ENCODE measurements around the gene B4GALNT2.
"Not testable (repeated sequence)": the region's sequence is repeated elsewhere in the genome, so short reads cannot be mapped to it uniquely, and the experiment has no call there.

The B4GALNT2 gene

DNA sequence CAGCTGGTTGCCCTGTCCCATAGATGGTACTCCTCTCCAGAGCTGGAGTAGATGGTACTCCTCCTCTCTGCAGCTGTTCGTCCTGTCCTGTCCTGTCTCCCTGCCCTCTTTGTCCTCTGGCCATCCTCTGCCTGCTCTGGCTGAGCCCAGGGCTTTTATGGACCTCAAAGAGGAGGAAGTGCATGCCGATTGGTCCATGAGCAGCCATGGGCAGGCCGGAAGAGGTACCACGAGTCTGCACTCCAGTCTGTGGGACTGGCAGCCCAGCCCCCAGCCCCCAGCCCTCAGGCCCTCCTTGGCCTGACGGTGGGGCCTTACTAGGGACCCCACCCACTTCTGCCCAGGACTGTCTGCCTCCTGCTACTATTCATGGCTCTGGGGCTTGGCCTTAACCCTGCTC lies 50.8 kb downstream of the B4GALNT2 start:
- no peak for DNase-seq

- DNase-seq: no peak
Measured at GRCh38 chr17:49183801-49184200, 51.2 kb downstream of the B4GALNT2 start.

DNA sequence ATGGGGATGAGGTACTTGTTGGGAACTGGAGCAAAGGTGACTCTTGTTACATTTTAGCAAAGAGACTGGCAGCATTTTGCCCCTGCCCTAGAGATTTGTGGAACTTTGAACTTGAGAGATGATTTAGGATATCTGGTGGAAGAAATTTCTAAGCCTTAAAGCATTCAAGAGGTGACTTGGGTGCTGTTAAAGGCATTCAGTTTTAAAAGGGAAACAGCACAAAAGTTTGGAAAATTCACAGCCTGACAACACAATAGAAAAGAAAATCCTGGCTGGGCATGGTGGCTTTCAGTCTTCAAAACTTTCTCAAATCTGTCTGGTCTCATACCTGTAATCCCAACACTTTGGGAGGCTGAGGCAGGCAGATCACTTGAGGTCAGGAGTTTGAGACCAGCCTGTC lies 52.0 kb downstream of the B4GALNT2 start:
- DNase-seq: not testable (repeated sequence)

GRCh38 chr17:49185381-49185780 lies 52.8 kb downstream of the B4GALNT2 start:
- DNase-seq: not testable (repeated sequence)

DNA sequence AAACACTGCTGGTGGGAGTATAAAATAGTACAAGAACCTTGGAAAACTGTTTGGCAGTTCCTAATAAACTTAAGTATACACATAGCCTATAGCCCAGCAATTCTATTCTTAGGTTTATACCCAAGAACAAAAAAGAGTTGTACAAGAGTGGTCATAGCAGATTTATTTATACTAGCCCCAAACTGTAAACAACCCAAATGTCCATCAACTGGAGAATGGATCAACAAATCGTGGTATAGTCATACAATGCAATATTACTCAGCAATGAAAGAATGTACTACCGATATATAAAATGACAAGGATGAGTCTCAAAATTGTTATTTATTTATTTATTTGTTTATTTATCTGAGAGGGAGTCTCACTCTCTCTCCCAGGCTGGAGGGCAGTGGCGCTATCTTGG lies 54.7 kb downstream of the B4GALNT2 start:
- no peak for DNase-seq

GRCh38 chr17:49190932-49191331 lies 58.4 kb downstream of the B4GALNT2 start:
- no peak for DNase-seq

GRCh38 chr17:49191409-49191916 lies 58.9 kb downstream of the B4GALNT2 start:
- DNase-seq: no peak

DNA sequence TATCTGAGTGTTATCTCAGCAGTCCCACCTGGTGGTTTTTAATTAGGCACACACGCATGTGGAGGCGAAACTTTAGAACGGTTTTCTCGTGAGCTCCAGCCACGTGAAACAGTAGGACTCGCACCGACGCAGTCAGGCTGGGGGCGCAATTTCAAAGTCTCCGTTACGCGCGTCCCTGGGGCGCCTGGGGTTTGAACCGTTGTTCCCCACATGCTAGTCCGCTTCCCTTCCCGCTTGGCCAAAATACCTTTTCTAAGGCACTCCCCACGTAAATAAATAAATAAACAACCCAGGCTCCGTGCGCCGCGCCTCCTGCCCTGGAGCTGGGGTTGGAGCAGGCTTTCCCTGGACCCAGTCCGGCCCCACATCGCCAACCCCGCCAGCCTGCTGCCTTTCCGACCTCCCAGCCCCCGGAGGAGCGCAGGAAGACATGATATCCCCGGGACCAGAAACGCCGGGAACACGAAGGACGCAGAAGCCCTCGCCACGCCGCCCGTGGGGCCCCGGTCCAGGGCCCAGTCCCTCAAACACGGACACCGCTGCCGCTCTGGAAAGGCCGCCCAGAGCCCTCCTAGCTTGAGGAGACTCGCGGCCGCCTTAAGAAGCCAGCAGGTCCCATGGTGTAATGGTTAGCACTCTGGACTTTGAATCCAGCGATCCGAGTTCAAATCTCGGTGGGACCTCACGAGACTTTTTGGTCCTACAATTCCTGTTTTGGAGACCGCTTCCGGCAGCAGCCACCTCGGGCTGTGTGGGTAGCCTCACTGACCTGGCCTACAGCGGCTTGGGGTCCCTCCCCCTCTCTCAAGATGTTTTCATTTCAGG lies 59.6 kb downstream of the B4GALNT2 start:
- peak; percentile 94 for DNase-seq

DNA sequence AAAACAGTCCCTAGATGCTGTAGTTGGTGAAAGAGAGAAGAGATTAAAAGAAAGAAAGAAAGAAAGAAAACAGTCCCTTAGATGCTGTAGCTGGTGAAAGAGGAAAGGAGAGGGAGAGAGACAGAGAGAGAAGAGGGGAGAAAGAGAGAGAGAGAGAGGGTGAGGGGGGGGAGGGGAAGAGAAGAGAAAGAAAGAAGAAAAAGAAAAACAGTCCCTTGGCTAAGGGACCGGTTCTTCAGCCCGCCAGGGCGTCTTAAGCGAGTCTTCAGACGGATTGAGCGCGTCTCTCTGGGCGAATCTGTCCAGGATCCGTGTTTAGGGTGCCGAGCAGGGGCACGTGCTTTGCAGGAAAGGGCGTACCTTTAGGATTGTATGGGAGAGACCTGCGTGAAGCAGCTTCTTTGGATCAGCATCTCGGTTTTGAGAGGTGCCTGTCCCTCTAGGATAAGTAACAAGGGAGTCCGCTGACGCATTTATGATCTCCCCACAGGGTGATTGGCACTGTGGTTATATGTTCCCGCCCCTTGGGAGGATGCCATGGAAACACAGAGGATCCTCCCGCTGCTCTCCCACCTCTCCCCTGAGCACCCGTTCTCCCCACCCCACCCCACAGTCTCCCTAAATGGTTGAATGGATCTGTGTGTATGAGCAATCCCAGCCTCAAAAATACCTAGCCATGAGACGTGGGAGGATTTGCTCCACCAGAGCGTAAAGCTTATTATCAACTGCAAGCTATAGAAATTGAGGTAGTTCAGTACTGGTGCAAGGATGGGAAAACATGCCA lies 61.1 kb downstream of the B4GALNT2 start:
- peak; percentile 32 to 51 for DNase-seq

DNA sequence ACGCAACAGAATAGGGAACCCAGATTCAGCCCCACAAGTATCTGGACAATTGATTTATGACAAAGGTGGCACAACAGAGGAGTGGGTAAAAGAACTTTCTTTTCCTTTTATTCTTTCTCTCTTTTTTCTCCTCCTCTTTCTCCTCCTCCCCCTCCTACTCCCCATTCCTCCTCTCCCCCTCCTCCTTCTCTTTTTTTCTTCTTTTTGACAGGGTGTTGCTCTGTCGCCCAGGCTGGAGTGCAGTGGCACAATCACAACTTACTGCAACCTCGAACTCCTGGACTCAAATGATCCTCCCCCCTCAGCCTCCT lies 61.7 kb downstream of the B4GALNT2 start:
- no peak for DNase-seq

GRCh38 chr17:49195751-49196150 lies 63.2 kb downstream of the B4GALNT2 start:
- no peak for DNase-seq

DNA sequence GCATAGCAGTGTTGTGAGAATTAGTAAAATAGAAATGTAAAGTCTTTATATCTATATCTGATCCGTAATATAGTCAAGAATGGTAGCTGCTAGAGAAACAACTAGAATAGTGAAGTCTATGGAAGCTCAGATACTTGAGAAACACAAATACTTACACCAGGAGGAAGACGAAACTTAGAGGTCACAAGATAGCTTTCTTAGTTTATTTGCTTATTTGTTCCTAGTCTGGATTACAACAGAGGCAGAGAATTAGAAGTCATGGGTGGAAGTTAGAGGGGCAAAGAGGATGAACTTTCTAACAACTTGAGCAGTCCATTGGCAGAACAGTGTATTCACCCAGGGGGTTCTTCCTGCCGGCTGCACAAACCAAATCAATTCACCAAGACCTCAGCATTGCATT lies 64.0 kb downstream of the B4GALNT2 start:
- DNase-seq: no peak

GRCh38 chr17:49197346-49197998 lies 64.9 kb downstream of the B4GALNT2 start:
- DNase-seq: no peak

DNA sequence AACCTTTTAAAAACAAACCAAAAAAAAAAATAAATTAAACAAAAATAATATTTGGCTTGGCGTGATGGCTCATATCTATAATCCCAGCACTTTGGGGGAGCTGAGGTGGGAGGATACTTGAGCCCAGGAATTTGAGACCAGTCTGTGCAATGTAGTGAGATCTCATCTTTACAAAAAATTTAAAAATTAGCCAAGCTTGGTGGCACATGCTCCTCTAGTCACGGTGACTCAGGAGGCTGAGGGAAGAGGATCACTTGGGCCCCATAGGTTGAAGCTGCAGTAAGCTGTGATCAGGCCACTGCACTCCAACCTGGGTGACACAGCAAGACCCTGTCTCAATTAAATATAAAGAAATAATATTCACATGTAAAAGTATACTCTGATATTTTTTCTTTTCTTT lies 65.6 kb downstream of the B4GALNT2 start:
- DNase-seq: no peak

DNA sequence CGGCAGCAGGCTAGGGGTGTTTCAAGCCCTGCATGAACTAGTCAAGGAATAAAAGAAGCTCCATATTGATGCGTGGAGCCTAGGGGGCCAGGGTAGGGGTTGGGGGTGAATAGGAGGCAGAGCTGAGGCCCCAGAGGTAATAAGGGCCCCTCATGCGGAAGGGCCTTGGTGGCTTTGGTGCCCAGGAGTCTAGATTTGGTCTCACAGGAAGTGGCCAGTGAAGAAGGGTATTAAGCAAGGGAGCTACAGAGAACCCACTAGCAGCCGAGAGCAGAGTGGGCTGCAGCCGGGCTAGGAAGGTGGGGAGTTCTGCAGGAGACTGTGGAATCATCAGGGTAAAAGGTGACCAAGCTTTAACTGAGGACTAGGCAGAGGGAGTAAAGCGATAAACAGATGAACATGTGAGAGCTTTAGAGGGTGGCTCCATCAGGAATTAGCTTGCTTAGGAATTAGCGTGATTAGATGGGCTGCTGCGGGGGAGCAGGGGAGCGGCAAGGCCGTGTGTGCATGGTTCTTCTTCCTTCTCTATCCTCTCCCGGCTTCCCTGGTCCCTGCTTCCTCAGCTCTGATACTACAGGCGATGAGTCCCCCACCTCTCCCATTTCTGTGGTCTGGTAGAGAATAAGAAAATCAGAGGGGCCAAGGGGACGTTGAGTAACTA lies 68.0 kb downstream of the B4GALNT2 start:
- no peak for DNase-seq

- no peak for DNase-seq
Measured at GRCh38 chr17:49201481-49201927, 68.9 kb downstream of the B4GALNT2 start.

DNA sequence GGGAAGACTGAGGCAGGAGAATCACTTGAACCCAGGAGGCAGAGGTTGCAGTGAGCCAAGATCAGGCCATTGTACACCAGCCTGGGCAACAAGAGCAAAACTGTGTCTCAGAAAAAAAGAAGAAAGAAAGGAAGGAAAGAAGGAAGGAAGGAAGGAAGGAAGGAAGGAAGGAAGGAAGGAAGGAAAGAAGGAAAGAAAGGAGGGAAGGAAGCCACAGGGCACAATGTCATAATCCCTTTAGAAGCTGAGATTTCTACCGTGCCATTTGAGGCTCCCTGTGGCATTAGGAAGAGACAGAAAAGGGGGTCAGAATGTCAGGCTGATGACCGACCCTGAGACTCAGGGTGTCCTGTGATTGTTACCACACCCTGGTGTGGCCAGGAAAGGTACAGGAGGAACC lies 71.2 kb downstream of the B4GALNT2 start:
- no peak for DNase-seq

DNA sequence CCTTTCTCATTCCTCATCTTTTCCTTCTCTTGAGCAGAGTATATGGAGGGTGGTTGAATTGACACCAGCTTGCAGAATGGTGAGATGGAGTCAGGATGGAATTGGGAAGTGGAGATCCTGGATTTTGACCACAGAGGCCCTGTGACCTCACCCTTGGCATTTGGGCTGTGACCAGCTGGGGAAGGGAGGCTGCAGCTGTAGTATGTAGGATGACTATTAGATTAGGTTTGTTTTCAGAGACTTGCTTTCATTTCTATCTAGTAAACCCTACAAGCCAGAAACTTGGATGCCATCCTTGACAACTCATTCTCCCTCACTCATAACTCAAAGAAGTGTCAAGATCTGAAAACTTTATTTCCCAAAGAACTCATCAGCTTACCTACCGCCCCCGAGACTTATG lies 71.9 kb downstream of the B4GALNT2 start:
- DNase-seq: no peak

- no peak for DNase-seq
Measured at GRCh38 chr17:49209061-49209571, 76.5 kb downstream of the B4GALNT2 start.

GRCh38 chr17:49210158-49211029 lies 77.8 kb downstream of the B4GALNT2 start, which contains the start of the genes ABI3 and GNGT2:
ABI3 (plus strand) TSS chr17:49210707; CDS start chr17:49210725, 18 bp downstream.
GNGT2 (minus strand) TSS chr17:49210574; CDS start chr17:49207422, 3,152 bp downstream.
- DNase-seq: peak; percentile 69 to 76

- no peak for DNase-seq
Measured at GRCh38 chr17:49213399-49213798, 80.8 kb downstream of the B4GALNT2 start.

Data from activated CD4-positive, alpha-beta T cell treated with anti-CD3 and anti-CD28 coated beads, Interleukin-2, amount 50 U/mL, for 48 hours (primary cell).